GM12891 (cell line): Measurements from ENCODE around the gene SLC35A3.

Experiments
- DNase-seq: peaks from one replicate; pipeline ENCODE4 v3.0.0; 2011; ENCODE audit warnings: low spot score; ENCODE audit not compliant: insufficient read length
- FAIRE-seq: peaks from 2 replicates; lab custom pipeline; 2011; peaks lifted over from hg19 to GRCh38; lab: Jason Lieb, UNC
- PAX5 ChIP-seq: IDR thresholded peaks from 2 replicates; pipeline ENCODE4 v1.6.1; 2011; ENCODE audit warnings: low read length, moderate library complexity, mild to moderate bottlenecking; ENCODE audit not compliant: insufficient read depth, severe bottlenecking
- POLR2A ChIP-seq: IDR thresholded peaks from 2 replicates; pipeline ENCODE4 v1.6.1; 2011; ENCODE audit warnings: low read depth, low read length, control low read depth
- POLR2AphosphoS5 ChIP-seq: IDR thresholded peaks from 2 replicates; pipeline ENCODE4 v1.6.1; 2011; ENCODE audit warnings: low read depth, low read length, control low read depth
- POU2F2 ChIP-seq: IDR thresholded peaks from 2 replicates; pipeline ENCODE4 v1.6.1; 2011; ENCODE audit warnings: low read depth, mild to moderate bottlenecking, control low read depth, low read length, moderate library complexity
- SPI1 ChIP-seq: IDR thresholded peaks from 2 replicates; pipeline ENCODE4 v1.6.1; 2011; ENCODE audit warnings: low read depth, low read length, control low read depth
- TAF1 ChIP-seq: IDR thresholded peaks from 2 replicates; pipeline ENCODE4 v1.6.1; 2011; ENCODE audit warnings: low read depth, low read length, control low read depth

SLC35A3 gene

GRCh38 chr1:99992044-99992722 lies 22.4 kb downstream of the SLC35A3 start:
- DNase-seq, result no peak
- TF ChIP-seq TAF1 (no peak), PAX5 (no peak), POU2F2 (no peak)
- FAIRE-seq, result no peak

GRCh38 chr1:99992760-99993467 lies 23.1 kb downstream of the SLC35A3 start:
- TF ChIP-seq POLR2AphosphoS5 (no peak), SPI1 (no peak), POU2F2 (no peak), PAX5 (no peak), POLR2A (no peak), TAF1 (no peak)
- DNase-seq, result no peak
- no peak for FAIRE-seq

- DNase-seq (no peak), FAIRE-seq (no peak)
- TF ChIP-seq PAX5 (no peak), TAF1 (no peak), SPI1 (no peak), POLR2A (no peak), POLR2AphosphoS5 (no peak)
These were observed 23.7 kb downstream of the SLC35A3 start for GRCh38 chr1:99993468-99993845.

- peak; percentile 40 for FAIRE-seq
- DNase-seq, result no peak
- TF ChIP-seq PAX5 (no peak), TAF1 (no peak), SPI1 (no peak), POU2F2 (no peak), POLR2A (no peak), POLR2AphosphoS5 (no peak)
These were observed 24.7 kb downstream of the SLC35A3 start for GRCh38 chr1:99994496-99994895.

- no peak for TF ChIP-seq TAF1
- TF ChIP-seq POLR2A, result no peak
- TF ChIP-seq SPI1, result no peak
- TF ChIP-seq POU2F2, result no peak
- TF ChIP-seq PAX5, result no peak
- TF ChIP-seq POLR2AphosphoS5, result no peak
- FAIRE-seq, result no peak
These were observed 27.2 kb downstream of the SLC35A3 start for GRCh38 chr1:99996951-99997350.

GRCh38 chr1:100001462-100001861 lies 31.7 kb downstream of the SLC35A3 start:
- TF ChIP-seq POU2F2, result no peak
- TF ChIP-seq SPI1, result no peak
- TF ChIP-seq PAX5, result no peak
- no peak for TF ChIP-seq POLR2A

More at GRCh38 chr1:99996951-99997350, 27.2 kb downstream of the SLC35A3 start:
- DNase-seq, result no peak

GRCh38 chr1:100005424-100005823 lies 35.6 kb downstream of the SLC35A3 start:
- TF ChIP-seq PAX5 (no peak), POLR2A (no peak), POU2F2 (no peak), SPI1 (no peak)
- DNase-seq (no peak), FAIRE-seq (no peak)

More at GRCh38 chr1:100001462-100001861, 31.7 kb downstream of the SLC35A3 start:
- FAIRE-seq, result no peak
- no peak for DNase-seq

GRCh38 chr1:100006688-100007087 lies 36.9 kb downstream of the SLC35A3 start:
- DNase-seq, result no peak
- no peak for FAIRE-seq
- TF ChIP-seq SPI1, result no peak
- TF ChIP-seq TAF1, result no peak
- no peak for TF ChIP-seq POU2F2
- TF ChIP-seq POLR2A, result no peak
- TF ChIP-seq PAX5, result no peak
- TF ChIP-seq POLR2AphosphoS5, result no peak

- no peak for DNase-seq
- TF ChIP-seq TAF1 (no peak), POLR2AphosphoS5 (no peak), PAX5 (no peak), POLR2A (no peak), POU2F2 (no peak), SPI1 (no peak)
- no peak for FAIRE-seq
These were observed 39.7 kb downstream of the SLC35A3 start for GRCh38 chr1:100009458-100009857.

GRCh38 chr1:100010804-100011203 lies 41.0 kb downstream of the SLC35A3 start:
- peak; percentile 51 for FAIRE-seq

More at GRCh38 chr1:100010804-100011203, 41.0 kb downstream of the SLC35A3 start:
- no peak for DNase-seq
- TF ChIP-seq POLR2AphosphoS5, result no peak
- TF ChIP-seq SPI1, result no peak
- TF ChIP-seq POLR2A, result no peak
- no peak for TF ChIP-seq PAX5
- no peak for TF ChIP-seq POU2F2
- TF ChIP-seq TAF1, result no peak
